Measurements from ENCODE around the gene APIP.

APIP gene

DNA sequence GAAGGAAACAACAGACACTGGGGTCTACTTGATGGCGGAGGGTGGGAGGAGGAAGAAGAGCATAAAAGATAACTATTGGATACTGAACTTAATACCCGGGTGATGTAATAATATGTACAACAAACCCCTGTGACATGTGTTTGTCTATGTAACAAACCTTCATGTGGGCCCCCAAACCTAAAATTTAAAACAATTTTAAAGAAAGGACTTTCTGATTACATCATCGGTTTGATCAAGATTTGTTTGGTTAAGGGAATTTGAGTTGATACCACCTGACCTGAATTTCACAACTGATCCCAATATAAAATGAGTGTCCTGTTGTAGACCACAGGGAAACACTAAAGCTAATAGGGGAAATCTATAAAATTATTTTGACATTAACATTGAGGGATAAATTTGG, 34.3 kb downstream of the APIP start:
- DNase-seq, result no peak

DNA sequence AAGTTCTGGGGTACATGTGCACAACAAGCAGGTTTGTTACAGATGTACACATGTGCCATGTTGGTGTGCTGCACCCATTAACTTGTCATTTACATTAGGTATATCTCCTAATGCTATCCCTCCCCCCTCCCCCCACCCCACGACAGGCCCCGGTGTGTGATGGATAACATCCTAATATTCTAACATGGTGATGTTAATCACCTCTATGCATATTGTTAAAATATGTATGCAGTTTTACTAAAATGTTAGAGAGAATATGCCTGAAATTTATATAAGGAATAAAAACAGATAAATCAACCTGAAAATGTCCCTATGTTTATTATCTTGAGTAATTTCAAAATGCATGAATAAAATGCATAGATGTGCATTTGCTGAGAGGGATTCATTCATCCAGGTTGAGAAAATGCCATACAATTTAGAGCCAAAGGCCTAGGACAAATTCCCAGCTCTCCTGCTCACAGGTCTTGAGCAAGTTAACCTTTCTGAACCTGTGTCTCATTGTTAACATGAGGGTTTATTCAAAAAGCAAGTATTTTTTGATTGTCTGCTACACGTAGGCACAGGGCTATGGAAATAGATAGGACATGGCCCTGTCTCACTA, 38.7 kb downstream of the APIP start:
- DNase-seq, result no peak

DNA sequence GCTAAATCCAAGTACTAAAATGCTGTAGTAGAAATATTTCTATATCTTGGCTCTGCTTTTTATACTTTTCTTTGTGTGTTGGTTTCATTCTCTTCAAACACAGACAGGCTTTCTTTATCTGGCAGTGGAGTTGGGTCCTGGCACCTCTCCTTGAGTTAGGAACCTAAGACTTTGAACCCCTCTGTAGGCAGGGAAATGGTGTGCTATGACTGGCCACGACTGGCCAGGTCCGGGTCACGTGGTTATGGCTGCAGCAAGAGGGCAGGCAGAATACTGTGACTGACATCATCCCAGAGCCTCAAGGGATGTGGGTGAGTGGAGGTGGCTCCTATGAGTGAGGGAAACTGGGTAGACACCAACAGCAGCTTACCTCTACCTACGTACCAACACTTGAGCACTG, 42.0 kb downstream of the APIP start:
- DNase-seq, result no peak

DNA sequence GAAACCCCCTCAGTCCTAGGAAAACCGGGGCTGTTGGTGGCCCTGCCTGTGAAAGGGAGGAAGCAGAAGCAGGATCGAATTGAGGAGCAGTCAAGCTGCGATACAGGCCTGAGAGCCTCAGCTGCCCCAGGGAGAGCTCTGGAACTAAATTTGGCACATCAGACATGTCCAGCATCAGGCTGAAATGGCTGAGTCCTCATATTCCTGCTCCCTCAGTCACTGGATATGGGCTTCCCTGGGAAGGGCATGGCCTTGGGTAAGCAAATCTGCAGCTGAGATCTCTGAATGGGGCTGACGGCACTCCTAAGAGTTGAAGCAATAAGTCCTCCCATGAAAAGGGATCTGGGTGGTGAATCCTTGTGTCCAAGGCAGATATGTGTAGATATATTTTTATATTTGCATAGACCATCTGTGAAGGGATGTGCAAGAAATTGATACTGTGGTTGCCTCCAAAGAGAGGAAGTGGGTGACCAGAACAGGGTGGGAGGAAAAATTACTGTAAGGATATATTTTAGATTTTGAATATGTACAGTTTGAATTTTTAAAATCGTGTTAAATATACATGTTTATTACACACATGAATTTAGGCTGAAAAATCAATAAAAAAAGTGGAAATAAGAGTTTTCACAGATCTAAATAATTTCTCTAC, 45.5 kb downstream of the APIP start:
- DNase-seq, result no peak

DNA sequence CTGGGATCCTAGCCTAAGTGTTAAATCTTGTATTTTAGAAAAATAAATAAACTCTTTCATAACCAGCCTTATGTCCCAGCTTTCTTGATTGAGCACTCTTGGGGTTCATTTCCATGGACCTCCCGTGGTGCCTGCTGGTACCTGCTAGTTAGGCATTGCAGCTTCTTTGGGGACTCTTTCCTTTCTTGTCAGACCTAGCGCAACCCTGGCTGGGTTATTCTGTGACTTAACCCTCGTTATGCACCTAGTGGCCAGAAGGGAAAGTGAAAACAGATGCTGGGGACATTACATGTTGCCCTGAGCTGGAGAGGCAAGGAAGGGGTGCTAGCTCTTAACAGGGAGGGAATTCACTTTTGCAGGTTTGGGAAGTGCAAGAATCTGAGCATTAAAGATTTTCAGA, 46.8 kb downstream of the APIP start:
- no peak for DNase-seq

DNA sequence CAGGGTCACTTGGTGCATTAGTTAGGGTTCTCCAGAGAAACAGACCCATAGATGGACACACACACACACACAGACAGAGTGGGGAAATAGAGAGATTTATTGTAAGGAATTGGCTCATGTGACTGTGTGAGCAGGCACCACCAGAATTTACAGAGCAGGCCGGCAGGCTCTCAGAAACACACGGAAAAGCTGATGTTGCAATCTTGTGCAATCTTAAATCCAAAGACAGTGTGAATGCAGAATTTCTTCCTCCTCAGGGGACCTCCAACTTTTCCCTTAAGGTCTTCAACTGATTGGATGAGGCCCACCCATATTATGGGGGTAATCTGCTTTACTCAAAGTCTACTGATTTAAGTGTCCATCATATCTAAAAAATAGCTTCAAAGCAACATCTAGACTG, 49.8 kb downstream of the APIP start:
- no peak for DNase-seq

DNA sequence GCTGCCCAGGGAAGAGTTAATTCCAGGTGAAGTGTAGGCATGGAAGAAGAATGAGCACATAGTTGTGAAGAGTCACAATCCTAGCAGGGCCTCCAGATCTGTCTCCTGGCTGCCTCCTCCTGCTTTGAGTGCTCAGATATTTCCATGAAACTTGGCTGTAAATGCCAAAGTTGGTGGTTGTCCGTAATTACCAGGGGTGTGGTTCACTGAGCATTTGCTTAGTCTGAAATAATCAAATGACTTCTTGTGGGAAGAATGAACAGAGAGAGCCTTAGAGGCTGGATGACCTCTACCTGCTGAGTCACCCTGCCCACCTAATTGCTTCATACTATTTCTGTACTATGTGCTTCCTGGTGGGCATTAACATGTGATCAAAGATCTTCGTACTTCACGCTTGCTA, 50.9 kb downstream of the APIP start:
- DNase-seq, result no peak

DNA sequence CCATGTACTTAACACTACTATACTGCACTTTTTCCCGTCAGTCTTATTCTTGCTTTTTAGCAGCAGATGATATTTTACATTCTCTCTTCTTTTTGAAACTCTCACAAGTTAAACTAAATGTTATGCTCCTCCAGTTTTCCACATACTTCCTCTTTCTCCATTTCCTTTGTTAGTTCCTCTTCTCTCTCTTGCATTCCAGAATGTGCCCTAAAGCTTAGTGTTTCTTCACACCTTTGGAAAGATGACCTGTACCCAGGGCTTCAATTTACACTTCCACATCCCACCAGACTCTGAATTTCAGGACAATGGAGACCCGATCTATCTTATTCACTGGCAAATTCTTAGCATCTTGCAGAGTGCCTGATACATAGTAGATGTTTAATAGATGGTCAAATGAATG, 51.8 kb downstream of the APIP start:
- no peak for DNase-seq

DNA sequence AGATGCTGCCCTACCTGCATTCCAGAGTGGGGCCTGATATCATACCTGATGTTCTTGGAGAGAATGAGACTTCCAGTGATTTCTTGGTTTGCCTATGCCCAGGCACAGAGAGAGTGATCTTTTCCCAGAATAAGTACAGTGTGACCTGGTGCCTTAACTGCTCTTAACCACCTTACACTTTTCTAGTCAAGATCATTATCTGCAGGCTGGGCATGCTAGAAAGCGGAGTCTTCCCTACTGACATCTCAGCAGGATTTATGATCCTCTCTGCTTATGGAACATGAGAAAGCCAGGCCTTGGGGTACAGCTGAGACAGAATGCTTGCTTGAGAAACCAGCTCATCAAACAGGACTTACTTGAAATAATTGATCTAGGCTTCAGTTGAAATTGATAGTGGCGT, 53.1 kb downstream of the APIP start:
- DNase-seq, result no peak

DNA sequence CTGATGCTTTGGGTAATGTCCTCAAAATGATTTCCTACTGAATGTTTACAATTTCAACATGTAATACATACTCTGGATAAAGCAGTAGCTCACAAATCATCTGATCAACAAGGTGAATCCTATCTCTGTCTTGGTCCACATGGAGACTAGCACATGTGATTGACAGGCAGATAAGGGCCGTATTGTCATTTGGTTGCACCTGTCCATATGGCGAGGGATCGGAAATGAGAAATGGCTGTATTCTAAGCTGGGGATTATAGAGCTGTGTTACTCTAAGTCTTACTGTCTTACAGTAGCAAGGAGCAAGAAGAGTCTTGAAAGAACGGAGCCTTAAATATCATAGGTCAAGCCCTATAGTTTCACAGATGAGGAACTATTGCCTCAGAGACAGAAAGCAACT, 55.7 kb downstream of the APIP start:
- no peak for DNase-seq

DNA sequence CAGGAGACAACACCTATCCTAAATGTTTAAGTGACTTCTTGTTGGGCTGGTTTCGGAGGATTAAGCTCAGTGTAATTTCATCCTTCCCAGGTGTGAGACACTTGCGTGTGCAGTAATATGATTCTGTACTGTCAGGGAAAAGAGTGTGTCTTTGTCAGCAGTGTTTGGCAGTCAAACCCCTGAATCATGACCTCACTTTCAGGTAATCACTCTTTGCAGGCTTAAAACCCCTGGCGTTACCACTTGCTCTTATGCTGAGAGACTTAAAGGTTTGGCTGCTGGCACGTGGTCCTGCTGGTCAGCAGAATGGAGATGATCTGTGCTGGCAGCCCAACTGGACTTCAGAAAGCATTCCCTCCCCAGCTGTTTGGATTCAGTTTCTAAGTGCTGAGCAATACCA, 56.1 kb downstream of the APIP start:
- peak; percentile 64 for DNase-seq

DNA sequence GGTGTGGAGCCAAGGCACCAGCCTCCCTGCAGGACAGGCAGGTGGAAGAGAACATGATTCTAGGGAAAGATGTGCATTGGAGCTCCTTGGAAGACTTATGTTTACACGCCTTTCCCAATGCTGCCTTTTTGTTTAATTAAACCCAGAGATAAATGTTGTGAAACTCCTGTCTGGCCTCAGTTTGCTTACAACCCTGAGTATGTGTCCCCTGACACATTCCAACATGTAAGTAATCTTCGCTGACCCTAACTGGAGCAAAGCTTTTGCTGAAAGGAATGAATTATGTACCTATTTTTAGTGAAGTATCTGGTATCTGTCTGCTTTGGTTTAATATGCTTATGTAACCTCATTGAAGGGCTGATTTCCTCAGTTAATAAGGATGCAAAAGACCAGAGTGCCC, 56.7 kb downstream of the APIP start:
- DNase-seq, result no peak

DNA sequence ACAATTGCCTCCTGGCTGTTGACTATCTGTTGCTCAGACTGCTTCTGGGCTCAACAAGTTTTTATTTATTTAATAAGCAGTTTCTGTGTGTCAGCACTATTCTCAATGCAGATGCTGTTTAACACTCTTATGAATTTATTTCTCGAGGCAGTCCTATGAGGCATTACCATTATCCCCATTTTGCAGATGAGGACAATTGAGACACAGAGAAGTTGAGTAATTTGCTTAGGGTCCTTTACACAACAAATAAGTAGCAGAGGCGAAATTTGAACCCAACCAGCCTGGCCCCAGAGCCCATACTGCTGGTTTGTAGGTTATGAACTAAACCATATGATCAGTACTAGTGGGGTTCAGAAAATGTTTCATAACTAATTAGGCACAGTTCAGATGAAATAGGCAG, 58.7 kb downstream of the APIP start:
- DNase-seq, result no peak

DNA sequence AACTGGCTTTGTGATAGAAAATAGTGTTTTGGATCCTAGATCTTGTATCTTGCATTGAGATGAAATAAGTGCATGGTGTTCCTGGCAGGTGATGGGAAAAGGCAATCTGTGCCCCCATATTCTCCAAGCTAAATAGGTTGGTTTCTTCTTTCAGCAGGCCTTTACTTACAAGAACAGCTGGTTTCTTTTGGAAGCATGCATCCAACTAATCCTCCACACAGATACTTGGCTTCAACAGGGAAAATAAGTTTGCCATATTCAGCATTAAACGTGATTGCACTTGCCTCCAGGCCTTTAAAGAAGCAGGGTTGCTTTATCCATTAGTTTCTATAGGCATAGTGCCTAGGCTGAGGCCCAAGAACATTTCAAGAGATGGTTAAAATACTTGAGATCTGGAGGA, 59.9 kb downstream of the APIP start:
- no peak for DNase-seq

DNA sequence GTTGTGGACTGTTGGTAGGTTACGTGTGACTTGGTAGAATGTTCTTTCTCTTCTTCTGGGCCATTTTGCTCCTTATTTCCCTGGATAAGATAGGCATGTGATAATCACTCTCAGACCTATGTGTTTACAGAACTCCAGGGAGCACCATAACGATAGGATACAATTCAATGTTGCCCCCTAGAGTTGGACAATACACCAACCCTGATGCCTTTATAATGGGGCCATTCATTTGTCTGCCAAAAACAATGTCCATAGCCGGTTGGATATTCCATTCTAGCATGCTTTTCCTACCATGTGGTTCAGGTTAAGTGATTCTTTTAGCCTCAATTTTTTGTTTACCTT, 60.5 kb downstream of the APIP start:
- no peak for DNase-seq

DNA sequence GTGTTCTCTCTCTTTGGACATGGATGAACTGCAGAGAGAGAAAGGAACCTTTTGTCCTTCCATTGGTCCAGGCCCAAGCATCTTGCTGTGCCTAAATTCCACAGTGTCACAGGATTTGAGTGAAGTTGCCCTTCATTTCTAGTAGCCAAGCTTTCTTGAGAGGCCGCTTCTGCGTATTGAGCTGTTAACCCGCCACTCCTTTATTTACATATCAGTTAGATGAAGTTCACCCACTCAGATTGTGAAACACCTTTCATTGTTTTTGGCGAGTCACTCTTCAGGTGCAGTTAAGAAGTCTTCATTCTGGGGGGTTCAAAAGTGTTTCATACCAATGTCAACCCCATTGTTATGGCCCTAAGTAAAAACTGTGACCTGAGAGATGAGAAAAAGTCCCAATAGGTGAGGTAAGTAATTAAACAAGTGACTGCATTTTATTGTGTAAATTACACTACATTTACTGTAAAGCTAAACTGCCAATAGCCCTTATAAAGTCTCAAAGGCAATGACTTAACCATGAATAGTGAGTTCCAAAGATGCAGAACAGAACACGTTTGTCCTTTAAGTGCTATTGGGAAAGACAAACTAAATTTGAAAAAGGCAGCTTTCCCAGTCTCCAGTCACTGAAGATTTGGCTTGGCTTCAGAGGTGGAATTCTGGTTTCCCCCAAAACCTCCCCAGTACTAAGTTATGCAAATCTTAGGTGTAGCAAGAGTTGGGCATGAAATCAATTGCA, 61.0 kb downstream of the APIP start:
- no peak for DNase-seq

DNA sequence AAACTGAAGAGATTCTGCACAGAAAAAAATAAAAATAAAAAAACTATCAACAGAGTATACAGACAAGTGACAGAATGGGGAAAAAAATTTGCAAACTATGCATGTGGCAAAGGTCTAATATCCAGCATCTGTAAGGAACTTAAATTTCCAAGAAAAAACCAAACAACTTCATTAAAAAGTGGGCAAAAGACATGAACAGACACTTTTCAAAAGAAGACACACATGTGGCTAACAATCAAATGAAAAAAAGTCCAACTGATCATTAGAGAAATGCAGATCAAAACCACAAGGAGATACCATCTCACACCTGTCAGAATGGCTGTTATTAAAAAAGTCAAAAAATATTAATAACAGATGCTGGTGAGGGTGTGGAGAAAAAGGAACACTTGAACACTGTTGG, 64.3 kb downstream of the APIP start:
- DNase-seq, result no peak

DNA sequence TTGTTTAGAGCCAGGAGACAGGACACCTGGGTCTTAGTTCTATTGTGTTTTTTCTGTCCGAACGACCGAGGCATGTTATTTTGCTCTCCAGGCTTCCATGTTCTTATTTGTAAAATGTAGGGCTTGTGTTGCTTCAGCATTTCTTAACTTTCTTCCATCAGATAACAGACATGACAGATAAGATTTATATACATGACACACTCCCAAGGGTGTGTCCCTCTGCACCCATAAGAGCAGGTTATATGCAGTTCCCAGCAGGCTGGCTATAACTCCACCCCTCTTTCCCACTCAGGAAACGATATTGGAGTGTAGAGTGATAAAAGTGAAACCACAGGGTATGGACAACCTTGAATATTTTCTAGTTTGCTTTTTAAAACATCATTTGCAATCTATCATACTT, 65.8 kb downstream of the APIP start:
- DNase-seq, result no peak

DNA sequence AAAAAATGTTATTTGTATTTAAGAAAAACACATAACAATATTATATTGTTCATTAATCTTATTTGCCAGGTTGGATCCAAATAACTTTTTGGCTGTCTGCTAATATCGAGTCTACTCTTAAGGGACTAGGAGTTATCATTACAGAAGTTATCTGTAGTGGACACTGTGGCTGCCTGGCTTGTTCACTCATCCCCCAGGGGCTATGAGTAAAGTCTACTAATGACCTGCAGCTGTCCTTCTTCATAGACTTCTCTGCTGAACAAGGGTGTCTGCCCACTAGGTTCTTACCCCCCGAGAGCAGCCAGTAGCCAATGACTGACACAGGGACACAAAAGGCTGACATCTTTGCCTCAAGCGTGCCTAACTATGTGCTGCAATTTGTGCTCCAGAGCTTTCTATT, 69.7 kb downstream of the APIP start:
- no peak for DNase-seq

DNA sequence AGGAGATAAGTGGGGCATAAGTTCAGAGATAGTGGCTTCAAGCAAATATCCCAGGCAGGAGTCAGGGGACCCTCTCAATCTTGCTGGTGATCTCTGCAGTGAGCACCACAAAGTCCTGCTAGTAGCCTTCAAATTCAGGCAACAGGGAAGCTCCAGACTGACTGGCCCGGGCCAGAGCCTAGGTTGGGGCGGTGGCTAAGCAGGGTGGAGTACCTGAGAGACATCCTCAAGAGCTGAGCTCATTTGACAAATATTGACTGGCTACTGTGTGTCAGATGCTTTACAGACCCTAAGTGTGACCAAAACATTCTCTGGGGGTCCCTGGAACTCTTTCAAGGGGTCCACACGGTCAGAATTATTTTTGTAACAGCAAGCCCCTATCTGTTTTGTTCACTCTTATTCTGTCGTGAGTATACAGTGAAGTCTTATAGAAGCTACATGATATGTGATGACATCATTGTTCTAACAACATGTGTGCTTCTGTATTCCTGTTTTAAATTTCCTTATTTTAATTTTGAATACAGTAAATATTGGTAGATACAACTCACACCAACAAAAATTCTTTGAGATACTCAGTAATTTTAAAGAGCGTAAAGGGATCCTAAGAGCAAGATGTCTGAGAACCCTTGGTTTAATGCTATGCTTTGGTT, 71.6 kb downstream of the APIP start:
- DNase-seq, result no peak

DNA sequence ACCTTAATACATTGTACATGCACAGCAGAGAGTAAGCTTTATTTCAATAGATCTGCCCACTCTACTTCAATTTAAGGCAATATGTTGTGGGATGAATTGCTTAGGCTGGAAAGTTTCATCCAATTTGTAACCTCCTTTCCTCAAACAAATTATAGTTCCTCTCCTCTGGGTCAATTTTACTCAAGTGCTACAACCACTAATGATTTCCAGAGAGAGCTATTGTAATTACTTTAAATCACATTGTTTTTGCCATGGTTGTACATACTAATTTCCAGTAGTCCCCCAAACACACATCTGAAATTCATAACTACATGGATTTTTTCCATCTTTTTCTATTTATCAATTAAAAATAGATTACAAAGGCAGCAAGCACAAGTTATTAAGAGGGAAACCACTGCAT, 72.9 kb downstream of the APIP start:
- DNase-seq, result no peak

DNA sequence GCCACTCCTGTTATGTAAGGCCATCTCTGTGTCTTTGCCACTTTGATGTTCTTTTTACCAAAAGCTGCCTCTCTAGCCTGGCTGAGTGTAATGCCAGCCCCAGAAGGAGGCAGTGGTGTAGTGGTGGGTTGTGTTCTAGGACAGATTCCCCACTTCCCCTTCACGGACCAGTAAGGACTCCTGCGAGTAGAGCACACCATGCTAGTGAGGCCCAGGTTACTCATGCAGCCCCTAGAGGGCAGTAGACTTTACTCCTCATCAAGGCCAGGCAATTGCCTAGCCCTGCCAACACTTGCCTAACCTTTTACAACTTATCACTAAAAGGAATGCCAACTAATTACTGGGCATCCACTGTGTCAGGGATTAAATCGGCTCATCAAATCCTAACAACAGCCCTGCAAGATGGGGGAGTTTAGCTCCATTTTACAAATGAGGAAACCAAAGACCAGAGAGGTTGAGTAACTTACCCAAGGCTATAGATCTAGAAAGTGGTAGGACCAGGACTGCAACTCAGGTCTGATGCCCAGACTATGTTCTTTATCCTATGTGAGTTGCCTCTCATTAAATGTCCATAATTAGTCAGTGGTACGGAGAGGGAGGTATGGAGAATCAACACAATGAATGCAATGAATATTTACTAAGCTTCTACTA, 75.3 kb downstream of the APIP start:
- DNase-seq, result no peak

DNA sequence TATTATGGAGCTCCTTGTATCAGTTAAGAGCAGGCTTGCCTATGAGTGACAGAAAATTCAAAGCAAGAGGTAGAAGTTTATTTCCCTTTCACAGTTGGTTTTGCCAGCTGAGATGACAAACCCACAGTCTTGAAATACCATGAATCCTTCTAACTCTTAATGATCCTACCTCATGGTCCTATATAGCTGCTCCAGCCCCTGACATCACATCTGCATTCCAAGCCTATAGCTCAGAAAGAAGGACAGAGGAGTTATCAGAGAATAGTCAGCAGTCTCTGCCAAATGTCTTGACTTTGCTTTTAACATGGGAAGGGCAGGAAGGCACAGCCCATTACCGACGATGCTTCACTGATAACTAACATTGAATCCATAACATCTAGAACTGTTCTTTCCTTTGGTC, 76.2 kb downstream of the APIP start:
- DNase-seq, result no peak
